ENCODE measurements around the gene NOX5.

Gene NOX5

DNA sequence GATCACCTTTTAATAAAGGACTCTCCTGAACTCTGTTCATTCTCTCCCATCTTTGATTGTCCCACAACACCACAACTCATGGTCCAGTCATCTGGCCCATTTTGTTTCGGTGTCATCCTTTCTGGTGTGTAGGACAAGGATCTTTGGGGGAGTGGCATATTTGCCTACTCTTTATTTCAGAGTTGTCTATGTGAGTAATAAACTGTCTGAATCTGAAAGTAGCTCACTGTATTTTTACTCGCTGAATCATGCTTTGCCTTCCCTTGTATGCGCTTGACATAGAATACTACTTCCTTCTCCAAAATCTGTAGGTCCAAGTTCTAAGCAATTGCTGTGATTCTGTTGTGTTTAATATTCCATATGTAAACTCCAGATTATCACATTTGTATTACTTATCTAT, 29.9 kb upstream of the NOX5 start:
- H3K4me1 Mint-ChIP-seq (ENCODE audit: low read depth), result no peaks in the 10 kb centered on the region
- no peaks in the 10 kb centered on the region for H3K36me3 Mint-ChIP-seq (ENCODE audit: low read depth)
- no peak overlapping the region for H3K27ac Mint-ChIP-seq
- no peaks in the 10 kb centered on the region for H3K27me3 Mint-ChIP-seq
- H3K9me3 Mint-ChIP-seq, result no peaks in the 10 kb centered on the region
- intact Hi-C loops (cut with micrococcal nuclease), result no loop called here
- no peak overlapping the region for H3K4me3 Mint-ChIP-seq

DNA sequence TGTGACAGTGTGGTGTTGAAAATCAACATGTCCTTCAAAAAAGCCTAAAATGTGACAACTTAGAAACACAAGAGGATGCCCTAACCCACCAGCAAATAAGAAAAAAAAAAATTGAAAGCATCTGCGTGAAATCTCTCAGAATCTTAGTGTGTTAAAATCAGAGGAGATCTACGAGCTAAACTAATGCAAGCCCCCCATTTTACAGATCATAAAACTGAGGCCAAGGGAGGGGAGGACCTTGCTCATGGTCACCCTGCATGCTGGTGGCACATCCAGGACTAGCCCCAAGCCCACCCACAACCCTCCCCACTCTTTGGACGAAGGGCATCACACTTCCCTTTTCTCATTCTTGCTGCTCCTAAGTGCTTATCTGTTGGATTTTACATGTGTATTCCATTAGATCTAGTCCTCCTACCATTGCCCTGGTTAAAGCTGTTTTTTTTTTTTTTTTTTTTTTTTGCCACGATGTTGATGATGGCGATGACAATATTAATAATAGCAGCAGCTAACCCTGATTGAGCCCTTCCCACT, 29.1 kb upstream of the NOX5 start:
- intact Hi-C loops (cut with micrococcal nuclease), result no loop called here
- H3K27ac Mint-ChIP-seq, result no peak overlapping the region
- H3K36me3 Mint-ChIP-seq (ENCODE audit: low read depth), result no peaks in the 10 kb centered on the region
- no peaks in the 10 kb centered on the region for H3K27me3 Mint-ChIP-seq
- H3K4me1 Mint-ChIP-seq (ENCODE audit: low read depth), result no peaks in the 10 kb centered on the region
- H3K4me3 Mint-ChIP-seq, result no peak overlapping the region
- no peaks in the 10 kb centered on the region for H3K9me3 Mint-ChIP-seq

DNA sequence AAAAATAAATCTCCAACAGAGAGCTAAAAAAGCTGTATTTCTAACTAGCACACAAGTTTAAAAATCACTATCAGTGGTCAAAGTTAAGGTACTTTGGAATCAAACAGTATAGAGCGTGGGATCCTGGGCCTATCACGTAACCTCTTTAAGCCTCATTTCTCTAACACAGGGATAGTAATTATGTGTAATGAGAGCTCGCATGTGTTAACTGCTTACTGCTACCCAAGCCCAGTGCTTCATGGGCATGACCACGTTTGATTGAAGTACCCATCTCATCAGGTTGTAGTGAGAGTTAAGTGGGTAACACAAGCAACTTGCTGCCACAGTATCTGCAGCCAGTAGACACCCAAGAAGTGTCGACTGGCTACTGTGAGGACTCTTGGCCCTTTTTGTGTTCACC, 28.2 kb upstream of the NOX5 start:
- no peaks in the 10 kb centered on the region for H3K27me3 Mint-ChIP-seq
- no peak overlapping the region for H3K4me3 Mint-ChIP-seq
- no peaks in the 10 kb centered on the region for H3K4me1 Mint-ChIP-seq (ENCODE audit: low read depth)
- H3K27ac Mint-ChIP-seq, result no peak overlapping the region
- no peaks in the 10 kb centered on the region for H3K9me3 Mint-ChIP-seq
- H3K36me3 Mint-ChIP-seq (ENCODE audit: low read depth), result no peaks in the 10 kb centered on the region
- intact Hi-C loops (cut with micrococcal nuclease), result no loop called here

DNA sequence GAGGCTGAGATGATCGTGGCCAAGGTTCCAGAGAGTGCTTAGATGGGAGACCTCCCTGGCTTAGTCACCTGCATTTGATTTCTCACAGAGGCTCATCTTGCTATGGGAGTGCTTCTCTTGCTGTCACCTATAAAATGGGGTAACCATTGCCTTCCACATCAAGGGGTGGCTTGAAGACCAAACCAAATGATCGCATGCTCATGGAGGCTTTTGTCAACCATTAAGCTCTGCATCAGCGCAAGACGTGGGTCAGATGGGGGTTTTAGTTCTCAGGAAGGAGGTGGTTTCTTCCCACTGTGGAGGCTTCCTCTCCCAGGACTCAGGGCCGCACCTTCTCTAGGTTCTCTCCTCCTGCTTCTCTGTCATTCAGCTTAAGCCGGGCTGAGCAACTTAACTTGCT, 27.4 kb upstream of the NOX5 start:
- H3K27ac Mint-ChIP-seq, result no peak overlapping the region
- no peak overlapping the region for H3K4me3 Mint-ChIP-seq
- no peaks in the 10 kb centered on the region for H3K36me3 Mint-ChIP-seq (ENCODE audit: low read depth)
- H3K4me1 Mint-ChIP-seq (ENCODE audit: low read depth), result no peaks in the 10 kb centered on the region
- intact Hi-C loops (cut with micrococcal nuclease), result no loop called here
- no peaks in the 10 kb centered on the region for H3K27me3 Mint-ChIP-seq
- H3K9me3 Mint-ChIP-seq, result no peaks in the 10 kb centered on the region

DNA sequence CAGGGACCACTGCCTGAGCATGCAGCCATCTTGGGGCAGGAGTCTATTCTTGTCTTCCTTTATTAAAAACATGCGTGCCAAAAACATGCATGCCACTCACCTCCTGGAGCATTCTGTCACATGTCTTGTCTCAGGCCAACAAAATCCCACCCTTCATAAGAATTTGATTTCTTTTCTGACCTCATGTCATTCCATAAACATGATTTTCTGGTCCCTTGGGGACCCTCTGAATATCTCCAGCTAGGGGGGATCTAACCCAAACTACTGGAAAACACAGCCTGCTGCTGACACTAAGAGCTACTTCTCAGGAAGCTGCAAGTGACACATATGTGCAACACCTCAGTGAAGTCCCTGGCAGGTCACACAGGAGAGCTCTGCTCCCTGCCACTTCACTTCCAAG, 26.8 kb upstream of the NOX5 start:
- Mint-ChIP-seq H3K4me1 (ENCODE audit: low read depth) (no peaks in the 10 kb centered on the region), H3K4me3 (no peak overlapping the region), H3K27ac (no peak overlapping the region), H3K9me3 (no peaks in the 10 kb centered on the region), H3K27me3 (no peaks in the 10 kb centered on the region), H3K36me3 (ENCODE audit: low read depth) (no peaks in the 10 kb centered on the region)
- intact Hi-C loops (cut with micrococcal nuclease), result no loop called here

DNA sequence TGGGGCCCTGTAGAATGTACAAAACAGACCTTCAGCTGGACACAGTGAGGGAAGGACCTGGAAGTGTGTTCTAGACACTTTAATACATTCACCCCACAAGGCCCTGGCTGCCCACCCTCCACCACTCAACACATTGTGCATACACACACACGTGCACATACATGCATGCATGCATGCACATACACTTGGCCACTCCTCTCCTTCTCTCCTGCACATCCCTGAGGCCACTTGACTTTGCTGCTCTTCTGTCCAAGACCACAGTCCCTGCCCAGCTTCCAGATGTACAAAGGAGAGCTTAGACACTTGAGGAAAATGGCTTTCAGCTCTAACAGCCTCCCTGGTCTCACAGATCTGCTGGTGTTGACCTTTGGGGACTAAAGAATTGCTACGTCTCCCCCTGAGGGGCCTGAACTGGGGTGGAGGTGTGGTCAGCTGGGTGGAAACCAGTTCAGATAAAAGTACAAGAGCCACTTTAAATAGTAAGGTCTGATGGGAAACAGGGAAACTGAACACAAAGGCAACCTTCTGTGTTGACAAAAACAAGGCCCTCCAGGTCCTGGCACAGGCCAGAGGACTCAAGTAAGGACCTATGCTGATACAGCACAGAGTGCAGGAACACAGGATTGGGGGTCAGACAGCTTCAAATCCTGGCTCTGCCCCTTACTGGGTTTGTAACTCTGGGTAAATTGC, 24.8 kb upstream of the NOX5 start:
- H3K4me1 Mint-ChIP-seq (ENCODE audit: low read depth), result no peaks in the 10 kb centered on the region

DNA sequence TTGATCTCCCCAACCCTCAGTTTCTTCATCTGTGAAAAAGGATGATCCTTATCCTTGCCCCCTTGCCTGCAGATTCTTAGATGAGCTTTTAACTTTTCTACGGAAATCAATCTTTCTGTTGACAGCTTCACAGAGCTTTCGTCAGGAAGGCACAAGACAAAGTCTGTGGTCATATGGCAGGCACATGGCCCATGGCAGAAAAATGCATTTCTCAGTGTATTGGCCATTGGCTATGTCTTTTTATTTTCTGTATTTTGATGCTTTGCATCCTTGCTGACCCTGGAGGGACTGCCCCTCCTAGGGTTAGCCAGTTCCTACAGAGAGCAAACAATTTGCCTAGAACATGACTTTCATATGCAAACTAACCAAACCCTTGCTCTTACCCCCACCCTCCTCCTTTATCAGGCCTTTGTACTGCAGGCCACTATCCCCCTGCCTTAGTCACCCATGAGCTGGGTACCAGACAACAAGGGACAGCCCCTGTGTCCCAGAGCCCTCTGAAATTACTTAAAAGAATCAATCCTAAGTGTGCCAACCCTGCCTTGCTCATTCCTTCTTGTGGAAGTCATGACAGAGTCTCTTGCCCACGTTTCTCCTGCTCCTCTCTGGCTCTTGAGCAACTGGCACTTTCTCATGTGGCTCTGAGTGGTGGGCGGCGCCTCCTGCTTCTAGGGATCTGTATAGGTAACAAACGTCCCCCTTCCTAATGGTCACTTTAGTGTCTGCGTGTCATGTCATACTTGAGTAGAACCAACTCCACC, 24.1 kb upstream of the NOX5 start:
- Mint-ChIP-seq H3K27me3 (no peaks in the 10 kb centered on the region), H3K27ac (no peak overlapping the region), H3K36me3 (ENCODE audit: low read depth) (no peaks in the 10 kb centered on the region), H3K4me3 (no peak overlapping the region), H3K4me1 (ENCODE audit: low read depth) (no peaks in the 10 kb centered on the region), H3K9me3 (no peaks in the 10 kb centered on the region)
- intact Hi-C loops (cut with micrococcal nuclease), result no loop called here

More for the DNA sequence above, 24.8 kb upstream of the NOX5 start:
- no peaks in the 10 kb centered on the region for H3K36me3 Mint-ChIP-seq (ENCODE audit: low read depth)
- intact Hi-C loops (cut with micrococcal nuclease), result no loop called here
- H3K27ac Mint-ChIP-seq, result no peak overlapping the region
- no peaks in the 10 kb centered on the region for H3K9me3 Mint-ChIP-seq
- H3K4me3 Mint-ChIP-seq, result no peak overlapping the region
- H3K27me3 Mint-ChIP-seq, result no peaks in the 10 kb centered on the region

DNA sequence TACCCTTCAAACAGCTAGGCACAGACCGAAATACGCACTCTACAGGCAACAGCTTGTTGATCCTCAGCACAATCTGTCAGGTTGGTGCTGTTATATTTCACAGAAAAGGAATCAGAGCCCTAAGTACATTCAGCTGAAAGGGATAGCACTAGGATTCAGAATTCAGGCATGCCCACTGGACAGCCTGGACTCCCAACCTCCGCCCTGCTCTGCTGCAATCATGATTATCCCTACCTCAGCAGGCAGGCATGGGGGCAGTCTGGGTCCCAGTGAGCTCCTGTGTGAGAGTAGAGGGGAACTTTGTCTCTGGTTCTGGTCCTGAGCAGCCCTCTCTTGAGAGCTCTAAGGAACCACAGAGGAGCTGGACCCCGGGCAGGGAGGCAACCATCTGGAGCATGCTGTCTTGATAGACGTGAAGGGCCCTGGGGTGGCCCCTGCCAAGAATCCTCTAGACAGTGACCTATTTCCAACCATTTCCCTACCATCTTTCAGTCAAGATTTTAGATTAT, 23.4 kb upstream of the NOX5 start:
- intact Hi-C loops (cut with micrococcal nuclease), result no loop called here

DNA sequence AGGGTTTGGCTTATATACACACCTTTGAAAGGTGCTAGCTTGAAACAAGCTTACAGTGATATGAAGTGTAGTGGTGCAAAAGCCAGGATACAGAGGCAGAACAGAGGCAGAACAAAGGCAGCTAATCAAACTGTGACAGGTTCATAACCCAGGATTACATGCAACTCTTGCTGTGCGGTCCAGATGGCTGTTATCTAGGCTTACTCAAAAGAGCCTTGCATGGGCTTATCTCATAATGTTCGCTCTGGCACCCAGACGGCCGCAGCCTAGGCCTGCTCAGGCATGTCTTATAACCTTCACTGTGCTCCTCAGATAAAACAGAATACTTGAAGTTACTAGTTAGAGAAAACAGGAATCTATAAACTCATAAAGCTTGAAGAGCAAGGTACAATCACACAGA, 22.8 kb upstream of the NOX5 start:
- Mint-ChIP-seq H3K36me3 (ENCODE audit: low read depth) (no peaks in the 10 kb centered on the region), H3K27me3 (no peaks in the 10 kb centered on the region), H3K4me3 (no peak overlapping the region), H3K9me3 (no peaks in the 10 kb centered on the region), H3K4me1 (ENCODE audit: low read depth) (no peaks in the 10 kb centered on the region), H3K27ac (no peak overlapping the region)
- intact Hi-C loops (cut with micrococcal nuclease), result no loop called here

More for the DNA sequence above, 23.4 kb upstream of the NOX5 start:
- Mint-ChIP-seq H3K27me3 (no peaks in the 10 kb centered on the region), H3K27ac (no peak overlapping the region), H3K36me3 (ENCODE audit: low read depth) (no peaks in the 10 kb centered on the region), H3K4me1 (ENCODE audit: low read depth) (no peaks in the 10 kb centered on the region), H3K4me3 (no peak overlapping the region), H3K9me3 (no peaks in the 10 kb centered on the region)

DNA sequence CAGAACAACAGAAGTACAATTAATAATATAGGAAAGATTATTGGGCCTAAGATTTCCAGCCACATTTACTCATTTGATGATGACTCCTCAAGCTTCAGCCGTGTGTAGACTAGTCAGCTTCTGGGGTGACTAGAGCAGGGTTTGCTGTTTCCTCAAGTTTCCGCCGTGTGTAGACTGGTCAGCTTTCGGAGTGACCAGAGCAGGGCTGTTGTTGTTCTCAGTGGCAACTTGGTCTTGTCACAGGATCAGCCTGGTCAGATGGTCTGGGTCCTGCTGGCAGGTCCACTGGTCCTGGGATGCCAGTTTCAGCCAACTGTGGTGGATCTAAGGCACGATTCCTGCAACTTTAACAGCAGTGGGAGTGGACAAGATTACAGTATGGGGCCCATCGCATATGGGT, 21.8 kb upstream of the NOX5 start:
- H3K27me3 Mint-ChIP-seq, result no peaks in the 10 kb centered on the region
- no peaks in the 10 kb centered on the region for H3K9me3 Mint-ChIP-seq
- intact Hi-C loops (cut with micrococcal nuclease), result no loop called here
- H3K4me3 Mint-ChIP-seq, result no peak overlapping the region
- no peak overlapping the region for H3K27ac Mint-ChIP-seq
- H3K36me3 Mint-ChIP-seq (ENCODE audit: low read depth), result no peaks in the 10 kb centered on the region
- H3K4me1 Mint-ChIP-seq (ENCODE audit: low read depth), result no peaks in the 10 kb centered on the region

DNA sequence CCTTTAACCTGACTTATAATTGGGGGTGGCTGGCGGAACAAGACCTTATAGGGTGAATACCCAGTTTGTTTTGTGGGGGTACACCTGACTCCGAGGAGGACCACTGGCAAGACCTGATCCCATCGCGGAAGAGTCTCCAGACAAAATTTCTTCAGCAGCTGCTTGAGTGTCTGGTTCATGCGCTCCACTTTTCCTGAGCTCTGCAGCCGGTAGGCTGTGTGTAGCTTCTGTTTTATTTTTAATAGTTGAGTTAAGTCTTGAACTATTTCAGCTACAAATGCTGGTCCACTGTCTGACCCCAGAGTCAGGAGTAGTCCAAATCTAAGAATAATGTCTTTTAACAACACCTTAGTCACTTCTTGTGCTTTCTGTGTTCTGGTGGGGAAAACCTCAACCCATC, 21.2 kb upstream of the NOX5 start:
- Mint-ChIP-seq H3K36me3 (ENCODE audit: low read depth) (no peaks in the 10 kb centered on the region), H3K4me1 (ENCODE audit: low read depth) (no peaks in the 10 kb centered on the region), H3K27ac (no peak overlapping the region), H3K9me3 (no peaks in the 10 kb centered on the region), H3K27me3 (no peaks in the 10 kb centered on the region), H3K4me3 (no peak overlapping the region)
- intact Hi-C loops (cut with micrococcal nuclease), result no loop called here

DNA sequence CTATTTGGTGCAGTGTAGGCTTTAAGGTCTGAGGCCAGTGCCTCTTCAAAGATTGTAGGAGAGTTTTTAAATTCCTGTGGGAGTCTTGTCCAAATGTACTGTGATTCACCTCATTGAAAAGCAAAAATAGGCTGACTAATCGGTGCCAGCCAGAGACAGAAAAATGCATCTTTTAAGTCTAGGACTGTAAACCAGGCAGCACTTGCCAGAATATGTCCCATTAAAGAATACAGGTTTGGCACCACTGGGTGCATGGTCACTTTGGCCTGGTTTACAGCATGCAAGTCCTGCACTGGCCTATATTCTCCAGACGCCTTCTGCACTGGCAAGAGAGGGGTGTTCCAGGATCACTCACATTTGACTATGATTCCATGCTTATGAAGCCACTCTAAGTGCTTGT, 20.3 kb upstream of the NOX5 start:
- Mint-ChIP-seq H3K9me3 (no peaks in the 10 kb centered on the region), H3K4me3 (no peak overlapping the region), H3K27ac (no peak overlapping the region), H3K27me3 (no peaks in the 10 kb centered on the region), H3K36me3 (ENCODE audit: low read depth) (no peaks in the 10 kb centered on the region), H3K4me1 (ENCODE audit: low read depth) (no peaks in the 10 kb centered on the region)
- intact Hi-C loops (cut with micrococcal nuclease), result no loop called here

DNA sequence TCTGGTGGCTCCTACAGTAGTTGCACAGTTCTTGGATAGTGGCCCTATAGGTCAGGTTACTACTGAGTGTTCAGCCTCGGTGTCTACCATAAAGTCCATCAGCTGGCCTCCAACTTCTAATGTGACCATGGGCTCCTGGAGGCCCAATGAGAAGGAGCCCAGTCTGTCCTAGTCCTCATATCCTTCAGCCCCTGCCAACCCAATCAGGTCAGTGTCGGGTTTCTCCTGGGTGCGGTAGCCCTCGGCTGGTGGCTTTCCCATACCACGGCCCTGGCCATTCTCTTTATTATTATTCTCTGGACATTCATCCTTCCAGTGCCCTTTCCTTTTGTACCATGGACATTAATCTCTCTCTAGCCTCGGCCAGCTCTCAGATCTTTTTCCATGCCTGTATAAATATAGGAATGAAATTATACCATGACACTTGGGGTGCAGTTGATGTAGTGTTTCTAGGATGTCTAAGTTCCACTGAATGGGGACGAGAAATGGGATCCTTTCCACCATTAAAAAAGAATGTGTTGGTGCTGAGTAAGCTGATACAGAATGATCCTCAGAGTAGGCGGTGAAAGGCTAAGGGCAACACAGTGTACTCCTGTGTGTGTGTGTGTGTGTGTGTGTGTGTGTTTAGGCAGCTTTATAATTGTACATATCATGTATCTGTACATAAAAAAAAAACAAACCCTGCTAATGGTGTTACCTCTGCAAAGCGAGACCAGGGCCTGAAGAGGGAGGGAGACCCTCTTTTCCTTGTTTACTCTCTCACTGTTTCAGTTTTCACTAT, 19.3 kb upstream of the NOX5 start:
- Mint-ChIP-seq H3K27ac (no peak overlapping the region), H3K36me3 (ENCODE audit: low read depth) (no peaks in the 10 kb centered on the region), H3K4me1 (ENCODE audit: low read depth) (no peaks in the 10 kb centered on the region), H3K27me3 (no peaks in the 10 kb centered on the region), H3K4me3 (no peak overlapping the region), H3K9me3 (no peaks in the 10 kb centered on the region)
- intact Hi-C loops (cut with micrococcal nuclease), result no loop called here

DNA sequence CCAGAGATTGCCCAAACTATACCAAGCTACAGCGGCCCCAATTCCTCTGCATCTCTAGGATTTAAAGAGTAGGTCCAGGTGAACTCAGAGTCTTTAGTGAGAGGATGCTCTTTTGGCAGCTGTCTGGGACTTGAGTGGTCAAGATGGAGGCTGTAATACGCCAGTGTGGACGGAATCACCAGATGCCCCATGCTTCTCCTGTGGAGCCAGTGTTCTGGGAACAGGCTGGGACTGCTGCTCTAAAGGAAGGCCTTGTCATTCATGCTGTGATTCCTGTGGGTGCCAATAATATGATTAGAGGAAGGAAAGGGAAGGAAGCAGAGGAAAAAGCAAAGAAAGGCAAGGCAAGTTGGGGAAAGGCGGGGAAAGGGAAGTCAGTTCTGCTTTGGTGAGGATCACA, 17.4 kb upstream of the NOX5 start:
- no peak overlapping the region for H3K27ac Mint-ChIP-seq
- intact Hi-C loops (cut with micrococcal nuclease), result no loop called here

More for the DNA sequence above, 17.4 kb upstream of the NOX5 start:
- Mint-ChIP-seq H3K36me3 (ENCODE audit: low read depth) (no peaks in the 10 kb centered on the region), H3K4me3 (no peak overlapping the region), H3K27me3 (no peaks in the 10 kb centered on the region), H3K4me1 (ENCODE audit: low read depth) (no peaks in the 10 kb centered on the region), H3K9me3 (no peaks in the 10 kb centered on the region)
